GM23338 (cell line): Measurements from ENCODE around the gene RABGAP1L. TPM values are rescaled to one million over a fixed set of nuclear protein-coding genes. Genes with fewer than 3 reads are reported as not detected.

Experiments
- EZH2phosphoT487 ChIP-seq: fragments of 200-600 bp; sonication (generic); IDR thresholded peaks from one replicate; pipeline ENCODE4 v1.8.1; 2018; ENCODE audit warnings: antibody characterized with exemption; ENCODE audit not compliant: unreplicated experiment
- JUNB ChIP-seq: IDR thresholded peaks from one replicate; pipeline ENCODE4 v1.6.1; 2016; ENCODE audit warnings: antibody characterized with exemption; ENCODE audit not compliant: unreplicated experiment
- NANOG ChIP-seq: IDR thresholded peaks from 2 replicates; pipeline ENCODE4 v1.6.1; 2016; ENCODE audit warnings: antibody characterized with exemption, borderline replicate concordance
- ZNF114 ChIP-seq: fragments of 250-450 bp; sonication (Bioruptor Pico); IDR thresholded peaks from 2 replicates; pipeline ENCODE4 v1.5.0; 2020; ENCODE audit warnings: mild to moderate bottlenecking, moderate library complexity
- ZNF331 ChIP-seq: fragments of 250-450 bp; sonication (Bioruptor Pico); IDR thresholded peaks from 2 replicates; pipeline ENCODE4 v1.5.0; 2020; ENCODE audit warnings: low read depth, mild to moderate bottlenecking, moderate library complexity
- polyA plus RNA-seq: library from polyadenylated mRNA; unstranded; fragments of >200 nt; fragmentation: Nextera tagmentation; extraction: Ambion mirVana; gene quantifications from 2 replicates; pipeline ENCODE4 v1.2.1, GENCODE V29; 2016
- total RNA-seq: library from RNA; depleted of rRNA; stranded (reverse); fragments of >200 nt; shearing (Covaris generic); gene quantifications from 2 replicates; pipeline ENCODE4 v1.2.3, GENCODE V29; 2014
- TF ChIP-seq, protein P1 (sequence below): fragments of 250-450 bp; sonication (Bioruptor Pico); IDR thresholded peaks from 2 replicates; pipeline ENCODE4 v1.5.0; 2020; ENCODE audit warnings: mild to moderate bottlenecking, moderate library complexity
- TF ChIP-seq, protein P2 (sequence below): IDR thresholded peaks from one replicate; pipeline ENCODE4 v1.6.1; 2018; ENCODE audit warnings: antibody characterized with exemption; ENCODE audit not compliant: unreplicated experiment
- TF ChIP-seq, protein P3 (sequence below), 2 experiments: fragments of 200-600 bp in 1 of 2; sonication (generic) in 1 of 2; conservative IDR thresholded peaks; 2 replicates each; pipeline versions ENCODE4 v1.5.1 to v1.6.1; 2016 to 2017; ENCODE audit warnings: antibody characterized with exemption in 2 of 2, low read depth in 2 of 2, mild to moderate bottlenecking in 2 of 2, moderate library complexity in 1 of 2

The RABGAP1L gene
- total and polyA plus RNA-seq, 2 experiments from 2014 or later: 83.2 to 136 TPM

DNA sequence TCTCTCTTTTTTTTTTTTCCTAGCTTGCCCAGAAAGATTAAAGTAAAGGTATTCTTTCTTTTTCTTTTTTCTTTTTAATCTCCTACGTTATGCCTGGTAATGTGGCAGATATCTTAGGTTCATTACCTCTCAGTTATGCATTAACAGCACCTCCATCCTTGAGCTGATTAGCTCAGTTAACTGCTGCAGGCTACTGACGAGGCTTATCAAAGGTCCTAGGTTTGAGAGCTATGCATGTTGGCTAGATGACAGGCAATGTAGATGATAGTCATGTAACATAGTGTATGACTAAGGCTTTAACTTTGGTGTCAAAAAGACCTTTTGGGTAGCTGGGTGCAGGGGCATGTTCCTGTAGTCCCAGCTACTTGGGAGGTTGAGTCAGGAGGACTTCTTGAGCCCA is 786.7 kb downstream of the RABGAP1L start (continued):
- TF ChIP-seq, protein P1, sequence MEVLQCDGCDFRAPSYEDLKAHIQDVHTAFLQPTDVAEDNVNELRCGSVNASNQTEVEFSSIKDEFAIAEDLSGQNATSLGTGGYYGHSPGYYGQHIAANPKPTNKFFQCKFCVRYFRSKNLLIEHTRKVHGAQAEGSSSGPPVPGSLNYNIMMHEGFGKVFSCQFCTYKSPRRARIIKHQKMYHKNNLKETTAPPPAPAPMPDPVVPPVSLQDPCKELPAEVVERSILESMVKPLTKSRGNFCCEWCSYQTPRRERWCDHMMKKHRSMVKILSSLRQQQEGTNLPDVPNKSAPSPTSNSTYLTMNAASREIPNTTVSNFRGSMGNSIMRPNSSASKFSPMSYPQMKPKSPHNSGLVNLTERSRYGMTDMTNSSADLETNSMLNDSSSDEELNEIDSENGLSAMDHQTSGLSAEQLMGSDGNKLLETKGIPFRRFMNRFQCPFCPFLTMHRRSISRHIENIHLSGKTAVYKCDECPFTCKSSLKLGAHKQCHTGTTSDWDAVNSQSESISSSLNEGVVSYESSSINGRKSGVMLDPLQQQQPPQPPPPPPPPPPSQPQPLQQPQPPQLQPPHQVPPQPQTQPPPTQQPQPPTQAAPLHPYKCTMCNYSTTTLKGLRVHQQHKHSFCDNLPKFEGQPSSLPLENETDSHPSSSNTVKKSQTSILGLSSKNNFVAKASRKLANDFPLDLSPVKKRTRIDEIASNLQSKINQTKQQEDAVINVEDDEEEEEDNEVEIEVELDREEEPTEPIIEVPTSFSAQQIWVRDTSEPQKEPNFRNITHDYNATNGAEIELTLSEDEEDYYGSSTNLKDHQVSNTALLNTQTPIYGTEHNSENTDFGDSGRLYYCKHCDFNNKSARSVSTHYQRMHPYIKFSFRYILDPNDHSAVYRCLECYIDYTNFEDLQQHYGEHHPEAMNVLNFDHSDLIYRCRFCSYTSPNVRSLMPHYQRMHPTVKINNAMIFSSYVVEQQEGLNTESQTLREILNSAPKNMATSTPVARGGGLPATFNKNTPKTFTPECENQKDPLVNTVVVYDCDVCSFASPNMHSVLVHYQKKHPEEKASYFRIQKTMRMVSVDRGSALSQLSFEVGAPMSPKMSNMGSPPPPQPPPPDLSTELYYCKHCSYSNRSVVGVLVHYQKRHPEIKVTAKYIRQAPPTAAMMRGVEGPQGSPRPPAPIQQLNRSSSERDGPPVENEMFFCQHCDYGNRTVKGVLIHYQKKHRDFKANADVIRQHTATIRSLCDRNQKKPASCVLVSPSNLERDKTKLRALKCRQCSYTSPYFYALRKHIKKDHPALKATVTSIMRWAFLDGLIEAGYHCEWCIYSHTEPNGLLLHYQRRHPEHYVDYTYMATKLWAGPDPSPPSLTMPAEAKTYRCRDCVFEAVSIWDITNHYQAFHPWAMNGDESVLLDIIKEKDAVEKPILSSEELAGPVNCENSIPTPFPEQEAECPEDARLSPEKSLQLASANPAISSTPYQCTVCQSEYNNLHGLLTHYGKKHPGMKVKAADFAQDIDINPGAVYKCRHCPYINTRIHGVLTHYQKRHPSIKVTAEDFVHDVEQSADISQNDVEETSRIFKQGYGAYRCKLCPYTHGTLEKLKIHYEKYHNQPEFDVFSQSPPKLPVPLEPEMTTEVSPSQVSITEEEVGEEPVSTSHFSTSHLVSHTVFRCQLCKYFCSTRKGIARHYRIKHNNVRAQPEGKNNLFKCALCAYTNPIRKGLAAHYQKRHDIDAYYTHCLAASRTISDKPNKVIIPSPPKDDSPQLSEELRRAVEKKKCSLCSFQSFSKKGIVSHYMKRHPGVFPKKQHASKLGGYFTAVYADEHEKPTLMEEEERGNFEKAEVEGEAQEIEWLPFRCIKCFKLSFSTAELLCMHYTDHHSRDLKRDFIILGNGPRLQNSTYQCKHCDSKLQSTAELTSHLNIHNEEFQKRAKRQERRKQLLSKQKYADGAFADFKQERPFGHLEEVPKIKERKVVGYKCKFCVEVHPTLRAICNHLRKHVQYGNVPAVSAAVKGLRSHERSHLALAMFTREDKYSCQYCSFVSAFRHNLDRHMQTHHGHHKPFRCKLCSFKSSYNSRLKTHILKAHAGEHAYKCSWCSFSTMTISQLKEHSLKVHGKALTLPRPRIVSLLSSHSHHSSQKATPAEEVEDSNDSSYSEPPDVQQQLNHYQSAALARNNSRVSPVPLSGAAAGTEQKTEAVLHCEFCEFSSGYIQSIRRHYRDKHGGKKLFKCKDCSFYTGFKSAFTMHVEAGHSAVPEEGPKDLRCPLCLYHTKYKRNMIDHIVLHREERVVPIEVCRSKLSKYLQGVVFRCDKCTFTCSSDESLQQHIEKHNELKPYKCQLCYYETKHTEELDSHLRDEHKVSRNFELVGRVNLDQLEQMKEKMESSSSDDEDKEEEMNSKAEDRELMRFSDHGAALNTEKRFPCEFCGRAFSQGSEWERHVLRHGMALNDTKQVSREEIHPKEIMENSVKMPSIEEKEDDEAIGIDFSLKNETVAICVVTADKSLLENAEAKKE (CRISPR knock-in tag): no peak
- TF ChIP-seq NANOG (no peak), EZH2phosphoT487 (no peak), JUNB (no peak), ZNF114 (no peak), ZNF331 (CRISPR knock-in tag) (no peak)
- TF ChIP-seq, protein P2, sequence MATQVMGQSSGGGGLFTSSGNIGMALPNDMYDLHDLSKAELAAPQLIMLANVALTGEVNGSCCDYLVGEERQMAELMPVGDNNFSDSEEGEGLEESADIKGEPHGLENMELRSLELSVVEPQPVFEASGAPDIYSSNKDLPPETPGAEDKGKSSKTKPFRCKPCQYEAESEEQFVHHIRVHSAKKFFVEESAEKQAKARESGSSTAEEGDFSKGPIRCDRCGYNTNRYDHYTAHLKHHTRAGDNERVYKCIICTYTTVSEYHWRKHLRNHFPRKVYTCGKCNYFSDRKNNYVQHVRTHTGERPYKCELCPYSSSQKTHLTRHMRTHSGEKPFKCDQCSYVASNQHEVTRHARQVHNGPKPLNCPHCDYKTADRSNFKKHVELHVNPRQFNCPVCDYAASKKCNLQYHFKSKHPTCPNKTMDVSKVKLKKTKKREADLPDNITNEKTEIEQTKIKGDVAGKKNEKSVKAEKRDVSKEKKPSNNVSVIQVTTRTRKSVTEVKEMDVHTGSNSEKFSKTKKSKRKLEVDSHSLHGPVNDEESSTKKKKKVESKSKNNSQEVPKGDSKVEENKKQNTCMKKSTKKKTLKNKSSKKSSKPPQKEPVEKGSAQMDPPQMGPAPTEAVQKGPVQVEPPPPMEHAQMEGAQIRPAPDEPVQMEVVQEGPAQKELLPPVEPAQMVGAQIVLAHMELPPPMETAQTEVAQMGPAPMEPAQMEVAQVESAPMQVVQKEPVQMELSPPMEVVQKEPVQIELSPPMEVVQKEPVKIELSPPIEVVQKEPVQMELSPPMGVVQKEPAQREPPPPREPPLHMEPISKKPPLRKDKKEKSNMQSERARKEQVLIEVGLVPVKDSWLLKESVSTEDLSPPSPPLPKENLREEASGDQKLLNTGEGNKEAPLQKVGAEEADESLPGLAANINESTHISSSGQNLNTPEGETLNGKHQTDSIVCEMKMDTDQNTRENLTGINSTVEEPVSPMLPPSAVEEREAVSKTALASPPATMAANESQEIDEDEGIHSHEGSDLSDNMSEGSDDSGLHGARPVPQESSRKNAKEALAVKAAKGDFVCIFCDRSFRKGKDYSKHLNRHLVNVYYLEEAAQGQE: no peak
- TF ChIP-seq, protein P3, sequence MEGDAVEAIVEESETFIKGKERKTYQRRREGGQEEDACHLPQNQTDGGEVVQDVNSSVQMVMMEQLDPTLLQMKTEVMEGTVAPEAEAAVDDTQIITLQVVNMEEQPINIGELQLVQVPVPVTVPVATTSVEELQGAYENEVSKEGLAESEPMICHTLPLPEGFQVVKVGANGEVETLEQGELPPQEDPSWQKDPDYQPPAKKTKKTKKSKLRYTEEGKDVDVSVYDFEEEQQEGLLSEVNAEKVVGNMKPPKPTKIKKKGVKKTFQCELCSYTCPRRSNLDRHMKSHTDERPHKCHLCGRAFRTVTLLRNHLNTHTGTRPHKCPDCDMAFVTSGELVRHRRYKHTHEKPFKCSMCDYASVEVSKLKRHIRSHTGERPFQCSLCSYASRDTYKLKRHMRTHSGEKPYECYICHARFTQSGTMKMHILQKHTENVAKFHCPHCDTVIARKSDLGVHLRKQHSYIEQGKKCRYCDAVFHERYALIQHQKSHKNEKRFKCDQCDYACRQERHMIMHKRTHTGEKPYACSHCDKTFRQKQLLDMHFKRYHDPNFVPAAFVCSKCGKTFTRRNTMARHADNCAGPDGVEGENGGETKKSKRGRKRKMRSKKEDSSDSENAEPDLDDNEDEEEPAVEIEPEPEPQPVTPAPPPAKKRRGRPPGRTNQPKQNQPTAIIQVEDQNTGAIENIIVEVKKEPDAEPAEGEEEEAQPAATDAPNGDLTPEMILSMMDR (conservative IDR thresholded peaks at IDR 0.05; ENCODE audit: low read depth in 2 of 2): no peak
